ENCODE measurements around the gene RHOBTB3.

DNA sequence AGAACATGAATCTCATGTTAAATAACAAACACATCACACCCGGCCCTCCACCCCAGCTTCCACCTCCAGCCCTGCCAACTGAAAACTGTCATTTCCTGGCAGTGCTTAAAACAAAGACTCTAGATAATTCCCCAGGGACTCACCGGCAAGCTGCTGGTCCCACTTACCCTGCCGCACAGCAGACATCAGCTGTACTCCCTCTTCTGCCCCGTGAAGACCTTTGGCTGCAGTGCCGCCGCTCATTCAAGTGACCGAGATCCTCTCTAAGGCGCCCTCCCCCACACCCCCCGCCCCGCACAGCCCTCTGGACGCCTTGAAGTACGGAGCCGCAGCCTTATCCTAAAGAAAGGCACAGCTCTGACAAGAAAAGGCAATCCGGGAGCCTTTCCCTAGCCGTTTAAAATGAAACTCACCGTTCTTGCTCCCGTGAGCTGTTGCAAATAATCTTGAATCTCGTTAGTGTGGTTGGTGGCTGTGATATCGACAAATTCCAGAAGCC lies 91.0 kb downstream of the RHOBTB3 start:
- no peak for TF ChIP-seq CTCF (IDR thresholded peaks at IDR 0.05)
- TF ChIP-seq POLR2A (IDR thresholded peaks at IDR 0.05), result no peak

Measured in thyroid gland (tissue), 4 donors.